Dendritic cell treated with granulocyte-macrophage colony-stimulating factor and Interleukin-4, amounts not matched to agents 40 ng/mL and 50 ng/mL, for 4 days (primary cell): ENCODE results near the gene TMEM121.
A peak's percentile ranks its signal among the peaks of the same experiment; 100 is the strongest.

ENCODE experiments used
- H3K27ac Mint-ChIP-seq: one replicate; pipeline ENCODE4 v1.8.0; 2022; ENCODE audit warnings: mild to moderate bottlenecking, mixed read lengths
- H3K27me3 Mint-ChIP-seq: one replicate; pipeline ENCODE4 v1.8.0; 2022; ENCODE audit warnings: mild to moderate bottlenecking, mixed read lengths
- H3K36me3 Mint-ChIP-seq: one replicate; pipeline ENCODE4 v1.8.0; 2022; ENCODE audit warnings: low read depth, mixed read lengths
- H3K4me1 Mint-ChIP-seq: one replicate; pipeline ENCODE4 v1.8.0; 2022; ENCODE audit warnings: low read depth, mixed read lengths
- H3K4me3 Mint-ChIP-seq: one replicate; pipeline ENCODE4 v1.8.0; 2022; ENCODE audit warnings: mild to moderate bottlenecking, moderate library complexity, mixed read lengths
- H3K9me3 Mint-ChIP-seq: one replicate; pipeline ENCODE4 v1.8.0; 2022; ENCODE audit warnings: mixed read lengths
- intact Hi-C: fragments of 100-400 bp; cut with micrococcal nuclease; formaldehyde crosslinking; loops from one replicate; pipeline ENCODE4 v1.15.0; 2022

TMEM121 gene

DNA sequence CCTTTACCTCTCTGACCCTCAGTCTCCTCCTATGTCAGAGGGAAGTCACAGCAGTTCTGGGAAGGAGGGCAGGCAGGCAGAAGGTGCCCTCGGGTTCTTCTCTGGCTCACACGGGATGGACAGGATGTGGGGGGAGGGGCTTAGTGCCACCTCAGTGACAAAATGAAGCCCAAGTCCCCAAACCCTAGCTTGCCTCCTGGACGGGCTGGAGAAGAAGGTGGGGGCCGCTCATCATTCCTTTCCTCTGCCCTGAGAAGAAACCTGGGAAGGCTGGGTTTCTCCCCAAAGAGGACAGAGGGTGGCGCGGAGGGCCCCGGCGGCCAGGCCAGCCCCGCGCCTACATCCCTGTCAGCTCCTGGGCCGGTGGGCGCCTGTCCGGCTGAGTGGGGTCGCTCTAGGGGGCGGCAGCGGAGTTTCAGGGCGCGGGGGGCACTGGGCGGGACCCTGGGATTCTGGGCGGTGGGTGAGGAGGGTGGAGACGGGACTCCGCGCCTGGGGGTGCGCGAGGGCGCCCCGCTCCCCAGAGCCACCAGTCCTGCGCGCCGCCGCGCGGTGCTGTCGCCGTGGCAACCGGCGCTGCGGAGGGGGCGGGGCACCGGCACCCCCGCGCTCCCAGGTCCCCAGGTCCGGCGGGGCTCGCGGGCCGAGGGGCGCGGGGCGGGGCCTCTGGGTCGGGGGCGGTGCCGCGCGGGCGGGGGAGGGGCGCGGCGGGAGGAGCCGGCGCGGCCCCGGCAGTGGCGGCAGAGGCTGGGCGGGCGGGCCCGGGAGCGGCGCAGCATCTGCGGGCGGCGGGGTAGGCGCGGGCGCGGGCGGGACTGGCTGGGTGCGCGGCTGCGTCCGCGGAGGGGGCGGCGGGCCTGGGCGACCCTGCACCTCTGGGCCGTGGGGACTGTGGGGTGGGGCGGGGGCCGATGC lies at the start of gene TMEM121:
Gene TMEM121 (plus strand): TSS at position 723 of the 915 bp plus-strand sequence. CDS start 2,252 bp downstream, outside the sequence.
- Mint-ChIP-seq H3K36me3 (no peaks in the 10 kb centered on the region), H3K9me3 (no peaks in the 10 kb centered on the region), H3K27me3 (peaks cover 80% of the 10 kb centered on the region), H3K4me1 (peaks cover 21% of the 10 kb centered on the region), H3K4me3 (peak within 1 kb of the TSS; percentile 69), H3K27ac (no peak within 1 kb of the TSS)
- intact Hi-C loops = loop anchor here (5.0 kb wide), 2 partner anchors 34 to 434 kb away; partner anchors contain the start of gene TEDC1

- H3K9me3 Mint-ChIP-seq = peaks cover 9% of the 10 kb centered on the region
- H3K36me3 Mint-ChIP-seq = peaks cover 6% of the 10 kb centered on the region
- peaks cover 64% of the 10 kb centered on the region for H3K27me3 Mint-ChIP-seq
- H3K4me3 Mint-ChIP-seq = no peak overlapping the region
- intact Hi-C loops = no loop called here
- peak overlapping the region; percentile 47 for H3K27ac Mint-ChIP-seq
- H3K4me1 Mint-ChIP-seq = peaks cover 55% of the 10 kb centered on the region
Observed at GRCh38 chr14:105476831-105477659, 49.3 kb upstream of the TMEM121 start.

- intact Hi-C loops = no loop called here
- H3K27me3 Mint-ChIP-seq = peaks cover 59% of the 10 kb centered on the region
- peaks cover 6% of the 10 kb centered on the region for H3K36me3 Mint-ChIP-seq
- peaks cover 63% of the 10 kb centered on the region for H3K4me1 Mint-ChIP-seq
- H3K4me3 Mint-ChIP-seq = no peak overlapping the region
- H3K9me3 Mint-ChIP-seq = peaks cover 9% of the 10 kb centered on the region
- peak overlapping the region; percentile 47 for H3K27ac Mint-ChIP-seq
Observed at GRCh38 chr14:105477660-105478397, 48.6 kb upstream of the TMEM121 start.

DNA sequence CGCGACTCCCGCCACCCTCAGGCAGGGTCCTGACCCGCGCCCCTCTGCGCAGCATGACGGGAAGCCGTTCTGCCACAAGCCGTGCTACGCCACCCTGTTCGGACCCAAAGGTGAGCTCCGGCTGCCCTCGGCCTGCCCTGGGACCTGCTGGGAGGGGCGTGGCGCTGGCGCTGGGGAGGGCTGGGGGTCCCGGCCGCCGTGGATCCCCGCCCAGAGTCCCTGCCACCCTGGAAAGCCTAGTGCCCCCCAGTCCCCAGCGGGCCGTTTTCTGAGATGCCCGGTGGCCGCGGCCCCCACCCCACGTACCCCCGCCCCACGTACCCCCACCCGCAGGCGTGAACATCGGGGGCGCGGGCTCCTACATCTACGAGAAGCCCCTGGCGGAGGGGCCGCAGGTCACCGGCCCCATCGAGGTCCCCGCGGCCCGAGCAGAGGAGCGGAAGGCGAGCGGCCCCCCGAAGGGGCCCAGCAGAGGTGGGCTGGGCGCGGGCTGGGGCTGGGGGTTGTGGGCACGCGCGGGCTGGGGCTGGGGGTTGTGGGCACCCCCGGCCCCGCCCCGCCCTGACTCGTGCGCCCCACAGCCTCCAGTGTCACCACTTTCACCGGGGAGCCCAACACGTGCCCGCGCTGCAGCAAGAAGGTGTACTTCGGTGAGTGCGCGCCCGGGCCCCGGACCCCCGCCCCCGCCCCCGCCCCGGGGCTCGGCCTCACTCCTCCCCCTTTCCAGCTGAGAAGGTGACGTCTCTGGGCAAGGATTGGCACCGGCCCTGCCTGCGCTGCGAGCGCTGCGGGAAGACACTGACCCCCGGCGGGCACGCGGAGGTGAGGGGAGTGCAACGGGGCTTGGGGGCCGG lies 47.8 kb upstream of the TMEM121 start:
- Mint-ChIP-seq H3K4me3 (no peak overlapping the region), H3K9me3 (peaks cover 9% of the 10 kb centered on the region), H3K27ac (no peak overlapping the region), H3K27me3 (peaks cover 59% of the 10 kb centered on the region), H3K4me1 (peaks cover 67% of the 10 kb centered on the region), H3K36me3 (peaks cover 6% of the 10 kb centered on the region)
- intact Hi-C loops = no loop called here

DNA sequence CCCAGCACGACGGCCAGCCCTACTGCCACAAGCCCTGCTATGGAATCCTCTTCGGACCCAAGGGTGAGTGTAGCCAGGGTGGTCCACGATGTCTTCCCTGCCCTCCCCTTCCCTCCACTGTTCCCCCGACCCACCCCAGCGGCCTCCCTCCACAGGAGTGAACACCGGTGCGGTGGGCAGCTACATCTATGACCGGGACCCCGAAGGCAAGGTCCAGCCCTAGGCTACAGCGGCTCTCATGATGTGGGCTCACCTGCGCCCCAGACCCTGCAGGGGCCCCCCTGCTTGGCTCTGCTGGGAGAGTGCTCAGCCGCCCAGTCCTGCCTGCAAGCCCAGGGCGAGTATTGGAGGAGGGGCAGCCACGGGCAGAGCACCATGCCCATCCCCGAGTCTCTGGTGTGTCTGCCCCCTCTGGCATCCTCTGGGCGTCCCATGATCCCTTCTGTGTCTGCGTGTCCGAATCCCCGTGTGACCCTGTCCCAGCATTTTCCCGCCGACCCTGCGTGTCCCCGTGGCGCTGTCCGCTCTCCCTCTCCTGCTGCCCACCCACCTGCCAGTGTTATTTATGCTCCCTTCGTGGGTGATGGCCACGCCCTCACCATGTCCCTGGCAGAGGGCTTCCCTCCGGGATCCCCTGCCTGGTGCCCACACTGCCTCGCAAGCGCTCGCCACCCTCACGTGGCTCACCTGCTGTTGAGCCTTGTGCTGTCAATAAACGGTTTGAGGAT lies 46.8 kb upstream of the TMEM121 start:
- H3K4me3 Mint-ChIP-seq = peak overlapping the region; percentile 20
- H3K9me3 Mint-ChIP-seq = peaks cover 9% of the 10 kb centered on the region
- H3K36me3 Mint-ChIP-seq = peaks cover 6% of the 10 kb centered on the region
- peaks cover 63% of the 10 kb centered on the region for H3K27me3 Mint-ChIP-seq
- peaks cover 70% of the 10 kb centered on the region for H3K4me1 Mint-ChIP-seq
- intact Hi-C loops = no loop called here
- peak overlapping the region; percentile 100 for H3K27ac Mint-ChIP-seq

- Mint-ChIP-seq H3K27me3 (peaks cover 68% of the 10 kb centered on the region), H3K4me1 (peaks cover 76% of the 10 kb centered on the region), H3K4me3 (peak overlapping the region; percentile 20), H3K9me3 (peaks cover 9% of the 10 kb centered on the region), H3K36me3 (peaks cover 6% of the 10 kb centered on the region), H3K27ac (peak overlapping the region; percentile 100)
- intact Hi-C loops = no loop called here
Observed at GRCh38 chr14:105480199-105480746, 46.1 kb upstream of the TMEM121 start.

- H3K36me3 Mint-ChIP-seq = peaks cover 6% of the 10 kb centered on the region
- H3K27me3 Mint-ChIP-seq = peaks cover 68% of the 10 kb centered on the region
- peaks cover 9% of the 10 kb centered on the region for H3K9me3 Mint-ChIP-seq
- H3K4me1 Mint-ChIP-seq = peaks cover 78% of the 10 kb centered on the region
- peak overlapping the region; percentile 85 for H3K4me3 Mint-ChIP-seq
- intact Hi-C loops = loop anchor here (1.0 kb wide), 1 partner anchor 9 kb away; no protein-coding TSS in a partner anchor
- H3K27ac Mint-ChIP-seq = peak overlapping the region; percentile 100
Observed at GRCh38 chr14:105480807-105481801, 45.3 kb upstream of the TMEM121 start.

GRCh38 chr14:105481886-105482457 lies 44.4 kb upstream of the TMEM121 start:
- H3K36me3 Mint-ChIP-seq = peaks cover 6% of the 10 kb centered on the region
- intact Hi-C loops = loop anchor here (1.0 kb wide), 1 partner anchor 8 kb away; no protein-coding TSS in a partner anchor
- peak overlapping the region; percentile 100 for H3K27ac Mint-ChIP-seq
- H3K9me3 Mint-ChIP-seq = peaks cover 8% of the 10 kb centered on the region
- peaks cover 78% of the 10 kb centered on the region for H3K4me1 Mint-ChIP-seq
- peaks cover 69% of the 10 kb centered on the region for H3K27me3 Mint-ChIP-seq
- peak overlapping the region; percentile 85 for H3K4me3 Mint-ChIP-seq

- peak overlapping the region; percentile 85 for H3K4me3 Mint-ChIP-seq
- H3K27me3 Mint-ChIP-seq = peaks cover 64% of the 10 kb centered on the region
- intact Hi-C loops = no loop called here
- H3K9me3 Mint-ChIP-seq = peaks cover 2% of the 10 kb centered on the region
- H3K27ac Mint-ChIP-seq = peak overlapping the region; percentile 100
- H3K4me1 Mint-ChIP-seq = peaks cover 75% of the 10 kb centered on the region
- peaks cover 5% of the 10 kb centered on the region for H3K36me3 Mint-ChIP-seq
Observed at GRCh38 chr14:105482486-105483110, 43.8 kb upstream of the TMEM121 start.

GRCh38 chr14:105483300-105484068 lies 42.9 kb upstream of the TMEM121 start:
- Mint-ChIP-seq H3K27me3 (peaks cover 61% of the 10 kb centered on the region), H3K4me3 (no peak overlapping the region), H3K36me3 (peaks cover 13% of the 10 kb centered on the region), H3K27ac (peak overlapping the region; percentile 100), H3K9me3 (no peaks in the 10 kb centered on the region), H3K4me1 (peaks cover 82% of the 10 kb centered on the region)
- intact Hi-C loops = no loop called here
